ENCODE measurements around the gene TAF9.

GRCh38 chr5:69414885-69415583 is 45.7 kb upstream of the TAF9 start, which contains the start of gene MARVELD2:
- TF ChIP-seq, protein P1, sequence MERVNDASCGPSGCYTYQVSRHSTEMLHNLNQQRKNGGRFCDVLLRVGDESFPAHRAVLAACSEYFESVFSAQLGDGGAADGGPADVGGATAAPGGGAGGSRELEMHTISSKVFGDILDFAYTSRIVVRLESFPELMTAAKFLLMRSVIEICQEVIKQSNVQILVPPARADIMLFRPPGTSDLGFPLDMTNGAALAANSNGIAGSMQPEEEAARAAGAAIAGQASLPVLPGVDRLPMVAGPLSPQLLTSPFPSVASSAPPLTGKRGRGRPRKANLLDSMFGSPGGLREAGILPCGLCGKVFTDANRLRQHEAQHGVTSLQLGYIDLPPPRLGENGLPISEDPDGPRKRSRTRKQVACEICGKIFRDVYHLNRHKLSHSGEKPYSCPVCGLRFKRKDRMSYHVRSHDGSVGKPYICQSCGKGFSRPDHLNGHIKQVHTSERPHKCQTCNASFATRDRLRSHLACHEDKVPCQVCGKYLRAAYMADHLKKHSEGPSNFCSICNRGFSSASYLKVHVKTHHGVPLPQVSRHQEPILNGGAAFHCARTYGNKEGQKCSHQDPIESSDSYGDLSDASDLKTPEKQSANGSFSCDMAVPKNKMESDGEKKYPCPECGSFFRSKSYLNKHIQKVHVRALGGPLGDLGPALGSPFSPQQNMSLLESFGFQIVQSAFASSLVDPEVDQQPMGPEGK (CRISPR knock-in tag; IDR thresholded peaks at IDR 0.05; ENCODE audit: borderline replicate concordance) = no peak
- TF ChIP-seq, protein P2, sequence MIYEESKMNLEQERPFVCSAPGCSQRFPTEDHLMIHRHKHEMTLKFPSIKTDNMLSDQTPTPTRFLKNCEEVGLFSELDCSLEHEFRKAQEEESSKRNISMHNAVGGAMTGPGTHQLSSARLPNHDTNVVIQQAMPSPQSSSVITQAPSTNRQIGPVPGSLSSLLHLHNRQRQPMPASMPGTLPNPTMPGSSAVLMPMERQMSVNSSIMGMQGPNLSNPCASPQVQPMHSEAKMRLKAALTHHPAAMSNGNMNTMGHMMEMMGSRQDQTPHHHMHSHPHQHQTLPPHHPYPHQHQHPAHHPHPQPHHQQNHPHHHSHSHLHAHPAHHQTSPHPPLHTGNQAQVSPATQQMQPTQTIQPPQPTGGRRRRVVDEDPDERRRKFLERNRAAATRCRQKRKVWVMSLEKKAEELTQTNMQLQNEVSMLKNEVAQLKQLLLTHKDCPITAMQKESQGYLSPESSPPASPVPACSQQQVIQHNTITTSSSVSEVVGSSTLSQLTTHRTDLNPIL (CRISPR knock-in tag; IDR thresholded peaks at IDR 0.05; ENCODE audit: low read depth) = no peak
- TF ChIP-seq ARNTL (CRISPR knock-in tag; IDR thresholded peaks at IDR 0.05; ENCODE audit: borderline replicate concordance, low read depth) (no peak), RARB (CRISPR knock-in tag; IDR thresholded peaks at IDR 0.05) (no peak), SNAI2 (CRISPR knock-in tag; IDR thresholded peaks at IDR 0.05) (no peak), ZNF565 (CRISPR knock-in tag; conservative IDR thresholded peaks at IDR 0.05; ENCODE audit: low read depth) (no peak), ZFP3 (CRISPR knock-in tag; IDR thresholded peaks at IDR 0.05) (no peak), TCF4 (CRISPR knock-in tag; IDR thresholded peaks at IDR 0.05; ENCODE audit: borderline replicate concordance) (no peak), ESRRG (CRISPR knock-in tag; IDR thresholded peaks at IDR 0.05) (no peak), TOX (CRISPR knock-in tag; IDR thresholded peaks at IDR 0.05; ENCODE audit: borderline replicate concordance) (no peak), ZFP30 (CRISPR knock-in tag; IDR thresholded peaks at IDR 0.05) (no peak), ISL1 (CRISPR knock-in tag; IDR thresholded peaks at IDR 0.05) (no peak)
- TF ChIP-seq, protein P3, sequence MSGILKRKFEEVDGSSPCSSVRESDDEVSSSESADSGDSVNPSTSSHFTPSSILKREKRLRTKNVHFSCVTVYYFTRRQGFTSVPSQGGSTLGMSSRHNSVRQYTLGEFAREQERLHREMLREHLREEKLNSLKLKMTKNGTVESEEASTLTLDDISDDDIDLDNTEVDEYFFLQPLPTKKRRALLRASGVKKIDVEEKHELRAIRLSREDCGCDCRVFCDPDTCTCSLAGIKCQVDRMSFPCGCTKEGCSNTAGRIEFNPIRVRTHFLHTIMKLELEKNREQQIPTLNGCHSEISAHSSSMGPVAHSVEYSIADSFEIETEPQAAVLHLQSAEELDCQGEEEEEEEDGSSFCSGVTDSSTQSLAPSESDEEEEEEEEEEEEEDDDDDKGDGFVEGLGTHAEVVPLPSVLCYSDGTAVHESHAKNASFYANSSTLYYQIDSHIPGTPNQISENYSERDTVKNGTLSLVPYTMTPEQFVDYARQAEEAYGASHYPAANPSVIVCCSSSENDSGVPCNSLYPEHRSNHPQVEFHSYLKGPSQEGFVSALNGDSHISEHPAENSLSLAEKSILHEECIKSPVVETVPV (CRISPR knock-in tag; IDR thresholded peaks at IDR 0.05) = no peak

Measured in SK-N-SH treated with all-trans-retinoic acid at 6 μM for 48 hours (cell line).